NOMO-1 treated with dmso at 0.1 percent for 144 hours (cell line): ENCODE results near the gene SPATA4.

ENCODE experiments used
- DNase-seq: peaks from one replicate; lab custom pipeline; 2025; ENCODE audit not compliant: unreplicated experiment; lab: John Stamatoyannopoulos, UW

The SPATA4 gene

GRCh38 chr4:176189891-176190795, 5.2 kb downstream of the SPATA4 start:
- no peak for DNase-seq

- no peak for DNase-seq
Observed at GRCh38 chr4:176188654-176189053, 6.7 kb downstream of the SPATA4 start.

- DNase-seq, result no peak
Observed at GRCh38 chr4:176187624-176188023, 7.8 kb downstream of the SPATA4 start.

- DNase-seq, result no peak
Observed at GRCh38 chr4:176186671-176187395, 8.6 kb downstream of the SPATA4 start.

GRCh38 chr4:176186067-176186466, 9.3 kb downstream of the SPATA4 start:
- DNase-seq, result no peak

- no peak for DNase-seq
Observed at GRCh38 chr4:176185051-176185450, 10.3 kb downstream of the SPATA4 start.

- DNase-seq, result no peak
Observed at GRCh38 chr4:176163041-176163440, 32.3 kb downstream of the SPATA4 start.

GRCh38 chr4:176156656-176157055, 38.7 kb downstream of the SPATA4 start:
- no peak for DNase-seq

GRCh38 chr4:176153124-176153523, 42.3 kb downstream of the SPATA4 start:
- no peak for DNase-seq

- no peak for DNase-seq
Observed at GRCh38 chr4:176150704-176151103, 44.7 kb downstream of the SPATA4 start.

GRCh38 chr4:176150356-176150682, 45.1 kb downstream of the SPATA4 start:
- DNase-seq, result no peak

- DNase-seq, result no peak
Observed at GRCh38 chr4:176149680-176150355, 45.6 kb downstream of the SPATA4 start.

- no peak for DNase-seq
Observed at GRCh38 chr4:176142253-176142652, 53.1 kb downstream of the SPATA4 start.

GRCh38 chr4:176139518-176139917, 55.9 kb downstream of the SPATA4 start:
- DNase-seq, result no peak

GRCh38 chr4:176137631-176138030, 57.8 kb downstream of the SPATA4 start:
- no peak for DNase-seq

GRCh38 chr4:176134670-176135069, 60.7 kb downstream of the SPATA4 start:
- no peak for DNase-seq
